Stimulated activated CD4-positive, alpha-beta T cell treated with anti-CD3 and anti-CD28 coated beads, TNF-alpha, amount 100 ng/mL, for 48 hours (primary cell): Measurements from ENCODE around the gene CD247.

Source experiments
- DNase-seq, 3 donors: peaks; one replicate each; pipeline ENCODE4 v3.0.0-alpha.2; 2020; ENCODE audit warnings: low read depth in 3 of 3

CD247 gene

GRCh38 chr1:167463875-167464575, 54.3 kb downstream of the CD247 start:
- no peak for DNase-seq

GRCh38 chr1:167463080-167463479, 55.2 kb downstream of the CD247 start:
- no peak for DNase-seq

- no peak for DNase-seq
These were observed 56.0 kb downstream of the CD247 start for GRCh38 chr1:167462341-167462740.

GRCh38 chr1:167460836-167461235, 57.5 kb downstream of the CD247 start:
- DNase-seq, result no peak

GRCh38 chr1:167457936-167458584, 60.3 kb downstream of the CD247 start:
- no peak for DNase-seq

- no peak for DNase-seq
These were observed 61.4 kb downstream of the CD247 start for GRCh38 chr1:167456926-167457325.

- DNase-seq, result no peak
These were observed 61.8 kb downstream of the CD247 start for GRCh38 chr1:167456524-167456923.

GRCh38 chr1:167455786-167456446, 62.4 kb downstream of the CD247 start:
- DNase-seq, result no peak

- DNase-seq, result peak; percentile 57 to 72 (median 67)
These were observed 63.2 kb downstream of the CD247 start for GRCh38 chr1:167454894-167455785.

GRCh38 chr1:167454304-167454893, 63.9 kb downstream of the CD247 start:
- DNase-seq, result no peak

GRCh38 chr1:167453123-167453522, 65.2 kb downstream of the CD247 start:
- DNase-seq, result no peak

GRCh38 chr1:167452483-167452882, 65.8 kb downstream of the CD247 start:
- no peak for DNase-seq

- no peak for DNase-seq
These were observed 67.5 kb downstream of the CD247 start for GRCh38 chr1:167450843-167451242.

- peak; percentile 27 to 82 (median 61) for DNase-seq
These were observed 70.7 kb downstream of the CD247 start for GRCh38 chr1:167447521-167448136.

- no peak for DNase-seq
These were observed 71.4 kb downstream of the CD247 start for GRCh38 chr1:167446966-167447365.

- no peak for DNase-seq
These were observed 74.6 kb downstream of the CD247 start for GRCh38 chr1:167443757-167444156.

GRCh38 chr1:167442854-167443565, 75.3 kb downstream of the CD247 start:
- DNase-seq, result no peak

GRCh38 chr1:167442142-167442848, 76.0 kb downstream of the CD247 start:
- peak; percentile 70 to 84 (median 79) for DNase-seq

GRCh38 chr1:167441222-167441621, 77.1 kb downstream of the CD247 start:
- no peak for DNase-seq

- no peak for DNase-seq
These were observed 77.6 kb downstream of the CD247 start for GRCh38 chr1:167440776-167441175.
